WTC11 (cell line): Measurements from ENCODE around the gene SRGAP1. TPM values are rescaled to one million over a fixed set of nuclear protein-coding genes. Genes with fewer than 3 reads are reported as not detected.

ENCODE experiments used
- ATAC-seq: fragments of 200-7000 bp; cut with Tn5 transposase; 2 replicates; pipeline ENCODE4 v1.10.0; 2021; ENCODE audit warnings: mild to moderate bottlenecking, moderate library complexity
- CTCF ChIA-PET: fragments of 300-600 bp; sonication (Branson Sonifier 250); formaldehyde crosslinking; loops from one replicate; lab custom pipeline; 2021; ENCODE audit warnings: antibody characterized with exemption; lab: Charles Lee
- POLR2A ChIA-PET: fragments of 350-600 bp; sonication (Branson Sonifier 250); formaldehyde crosslinking; loops from one replicate; lab custom pipeline; 2021; ENCODE audit warnings: antibody characterized with exemption; lab: Charles Lee
- DNase-seq: peaks from one replicate; pipeline ENCODE4 v3.0.0; 2021; ENCODE audit warnings: low spot score
- H3K27ac Mint-ChIP-seq: 2 replicates; pipeline ENCODE4 v1.8.0; 2021; ENCODE audit warnings: mixed read lengths
- H3K27me3 Mint-ChIP-seq: 2 replicates; pipeline ENCODE4 v1.8.0; 2021; ENCODE audit warnings: low read depth, mild to moderate bottlenecking, moderate library complexity, mixed read lengths
- H3K36me3 Mint-ChIP-seq: 2 replicates; pipeline ENCODE4 v1.8.0; 2021; ENCODE audit warnings: mixed read lengths
- H3K4me1 Mint-ChIP-seq: 2 replicates; pipeline ENCODE4 v1.8.0; 2022; ENCODE audit warnings: mixed read lengths
- H3K4me3 Mint-ChIP-seq: 2 replicates; pipeline ENCODE4 v1.8.0; 2021; ENCODE audit warnings: mild to moderate bottlenecking, moderate library complexity, mixed read lengths
- H3K9me3 Mint-ChIP-seq: 2 replicates; pipeline ENCODE4 v1.8.0; 2021; ENCODE audit warnings: mixed read lengths
- ATF1 ChIP-seq: sonication (generic); formaldehyde crosslinking; IDR thresholded peaks from 2 replicates; pipeline ENCODE4 v1.8.1; 2023; ENCODE audit warnings: mild to moderate bottlenecking, moderate library complexity, missing genetic modification reagents
- ATF6 ChIP-seq: sonication (generic); formaldehyde crosslinking; IDR thresholded peaks from 2 replicates; pipeline ENCODE4 v1.8.1; 2023; ENCODE audit warnings: mild to moderate bottlenecking, missing genetic modification reagents
- CBFB ChIP-seq: sonication (generic); formaldehyde crosslinking; IDR thresholded peaks from 2 replicates; pipeline ENCODE4 v1.8.1; 2022; ENCODE audit warnings: mild to moderate bottlenecking, low read depth, missing genetic modification reagents
- CREB1 ChIP-seq: sonication (generic); formaldehyde crosslinking; IDR thresholded peaks from 2 replicates; pipeline ENCODE4 v1.8.0; 2023; ENCODE audit warnings: mild to moderate bottlenecking, missing genetic modification reagents
- EMX1 ChIP-seq: fragments of 250-450 bp; sonication (Bioruptor Pico); IDR thresholded peaks from 2 replicates; pipeline ENCODE4 v1.8.0; 2021; ENCODE audit warnings: mild to moderate bottlenecking
- FOXK1 ChIP-seq: sonication (generic); formaldehyde crosslinking; IDR thresholded peaks from 2 replicates; pipeline ENCODE4 v1.8.0; 2022; ENCODE audit warnings: mild to moderate bottlenecking, moderate library complexity, missing genetic modification reagents
- GABPB1 ChIP-seq: sonication (generic); formaldehyde crosslinking; IDR thresholded peaks from 2 replicates; pipeline ENCODE4 v1.8.1; 2023; ENCODE audit warnings: mild to moderate bottlenecking, missing genetic modification reagents
- GTF2I ChIP-seq: fragments of 250-450 bp; sonication (Bioruptor Pico); conservative IDR thresholded peaks from 2 replicates; pipeline ENCODE4 v1.4.0; 2021; ENCODE audit warnings: mild to moderate bottlenecking
- IRF2 ChIP-seq: sonication (generic); formaldehyde crosslinking; IDR thresholded peaks from 2 replicates; pipeline ENCODE4 v1.8.0; 2022; ENCODE audit warnings: low read depth, missing genetic modification reagents, borderline replicate concordance
- MAX ChIP-seq: sonication (generic); formaldehyde crosslinking; IDR thresholded peaks from 2 replicates; pipeline ENCODE4 v1.8.0; 2022; ENCODE audit warnings: mild to moderate bottlenecking, missing genetic modification reagents
- NR1H2 ChIP-seq: sonication (generic); formaldehyde crosslinking; IDR thresholded peaks from 2 replicates; pipeline ENCODE4 v1.9.0; 2021; ENCODE audit warnings: mild to moderate bottlenecking, moderate library complexity, missing genetic modification reagents
- NR2C2 ChIP-seq: sonication (generic); formaldehyde crosslinking; IDR thresholded peaks from 2 replicates; pipeline ENCODE4 v1.8.0; 2022; ENCODE audit warnings: mild to moderate bottlenecking, missing genetic modification reagents
- PRRX2 ChIP-seq: fragments of 250-450 bp; sonication (Bioruptor Pico); IDR thresholded peaks from 2 replicates; pipeline ENCODE4 v1.8.0; 2021; ENCODE audit warnings: mild to moderate bottlenecking
- TCF7 ChIP-seq: sonication (generic); formaldehyde crosslinking; IDR thresholded peaks from 2 replicates; pipeline ENCODE4 v1.8.0; 2022; ENCODE audit warnings: mild to moderate bottlenecking, low read depth, missing genetic modification reagents, moderate library complexity
- ZBTB21 ChIP-seq: sonication (generic); formaldehyde crosslinking; IDR thresholded peaks from 2 replicates; pipeline ENCODE4 v1.8.1; 2023; ENCODE audit warnings: mild to moderate bottlenecking, missing genetic modification reagents, borderline replicate concordance
- ZNF138 ChIP-seq: sonication (generic); formaldehyde crosslinking; conservative IDR thresholded peaks from 2 replicates; pipeline ENCODE4 v1.8.1; 2022; ENCODE audit warnings: mild to moderate bottlenecking, moderate library complexity, missing genetic modification reagents
- ZNF232 ChIP-seq: sonication (generic); formaldehyde crosslinking; IDR thresholded peaks from 2 replicates; pipeline ENCODE4 v1.8.0; 2022; ENCODE audit warnings: mild to moderate bottlenecking, missing genetic modification reagents
- ZNF317 ChIP-seq: sonication (generic); formaldehyde crosslinking; IDR thresholded peaks from 2 replicates; pipeline ENCODE4 v1.8.1; 2023; ENCODE audit warnings: low read depth, mild to moderate bottlenecking, moderate library complexity, missing genetic modification reagents, borderline replicate concordance
- ZNF396 ChIP-seq: fragments of 250-450 bp; sonication (Bioruptor Pico); IDR thresholded peaks from 2 replicates; pipeline ENCODE4 v1.8.0; 2021; ENCODE audit warnings: mild to moderate bottlenecking, moderate library complexity, borderline replicate concordance
- ZNF423 ChIP-seq: fragments of 250-450 bp; sonication (Bioruptor Pico); IDR thresholded peaks from 2 replicates; pipeline ENCODE4 v2.1.2; 2022; ENCODE audit warnings: mild to moderate bottlenecking, moderate library complexity
- ZNF425 ChIP-seq: fragments of 250-450 bp; sonication (Bioruptor Pico); conservative IDR thresholded peaks from 2 replicates; pipeline ENCODE4 v1.9.0; 2021; ENCODE audit warnings: mild to moderate bottlenecking
- ZNF671 ChIP-seq: fragments of 250-450 bp; sonication (Bioruptor Pico); IDR thresholded peaks from 2 replicates; pipeline ENCODE4 v1.8.0; 2021; ENCODE audit warnings: mild to moderate bottlenecking
- total RNA-seq: library from RNA; stranded (reverse); gene quantifications from 3 replicates; pipeline ENCODE4 v1.2.3, GENCODE V29; 2021
- TF ChIP-seq, protein P1 (sequence below): sonication (generic); formaldehyde crosslinking; IDR thresholded peaks from 2 replicates; pipeline ENCODE4 v1.8.0; 2022; ENCODE audit warnings: mild to moderate bottlenecking, missing genetic modification reagents
- TF ChIP-seq, protein P2 (sequence below): fragments of 250-450 bp; sonication (Bioruptor Pico); IDR thresholded peaks from 2 replicates; pipeline ENCODE4 v1.8.0; 2021; ENCODE audit warnings: mild to moderate bottlenecking
- TF ChIP-seq, protein P3 (sequence below): sonication (generic); formaldehyde crosslinking; IDR thresholded peaks from 2 replicates; pipeline ENCODE4 v1.8.1; 2022; ENCODE audit warnings: missing genetic modification reagents, borderline replicate concordance
- TF ChIP-seq, protein P4 (sequence below): sonication (generic); formaldehyde crosslinking; IDR thresholded peaks from 2 replicates; pipeline ENCODE4 v1.8.0; 2022; ENCODE audit warnings: mild to moderate bottlenecking, missing genetic modification reagents

SRGAP1 gene
- total RNA-seq, 1 experiment from 2014 or later = 10.3 TPM

GRCh38 chr12:63900922-63901793, 56.7 kb downstream of the SRGAP1 start:
- ATAC-seq = no peak
- no peak for DNase-seq
- CTCF ChIA-PET = no interaction called here
- H3K36me3 Mint-ChIP-seq = no peaks in the 10 kb centered on the region
- TF ChIP-seq ZBTB21 (CRISPR knock-in tag) = no peak
- TF ChIP-seq CREB1 (CRISPR knock-in tag) = no peak
- TF ChIP-seq FOXK1 (CRISPR knock-in tag) = no peak
- no peak for TF ChIP-seq GTF2I
- no peak for TF ChIP-seq ZNF671
- no peak for TF ChIP-seq GABPB1
- TF ChIP-seq NR1H2 (CRISPR knock-in tag) = no peak
- TF ChIP-seq NR2C2 (CRISPR knock-in tag) = no peak
- no peak for TF ChIP-seq EMX1 (CRISPR knock-in tag)
- H3K4me1 Mint-ChIP-seq = peaks cover 33% of the 10 kb centered on the region
- no peak overlapping the region for H3K4me3 Mint-ChIP-seq
- peak overlapping the region; percentile 24; the same call in 1 of the 2 replicates for H3K27ac Mint-ChIP-seq
- POLR2A ChIA-PET = interaction anchor here (0.5 kb wide), 1 partner anchor 119 kb away, joined by 3 read pairs; no protein-coding TSS in a partner anchor
- H3K27me3 Mint-ChIP-seq = no peaks in the 10 kb centered on the region
- H3K9me3 Mint-ChIP-seq = no peaks in the 10 kb centered on the region

DNA sequence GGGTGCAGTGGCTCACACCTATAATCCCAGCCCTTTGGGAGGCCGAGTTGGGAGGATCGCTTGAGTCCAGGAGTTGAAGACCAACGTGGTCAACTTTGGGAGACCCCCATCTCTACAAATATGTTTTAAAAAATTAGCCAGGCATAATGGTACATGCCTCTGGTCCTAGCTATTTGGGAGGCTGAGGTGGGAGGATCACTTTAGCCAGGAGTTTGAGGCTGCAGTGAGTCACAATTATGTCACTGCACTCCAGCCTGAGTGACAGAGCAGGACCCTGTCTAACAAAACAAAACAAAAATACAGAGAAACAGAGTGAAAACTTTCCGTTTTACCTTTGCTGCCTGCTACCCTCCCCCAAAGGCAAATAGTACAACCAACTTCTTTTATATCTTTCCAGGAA, 60.2 kb downstream of the SRGAP1 start:
- ATAC-seq (no peak), DNase-seq (no peak)
- ChIA-PET POLR2A (no interaction called here), CTCF (no interaction called here)
- Mint-ChIP-seq H3K36me3 (peaks cover 3% of the 10 kb centered on the region; the same call in 1 of the 2 replicates), H3K4me1 (peaks cover 3% of the 10 kb centered on the region), H3K9me3 (peaks cover 3% of the 10 kb centered on the region; the same call in 1 of the 2 replicates), H3K27ac (no peak overlapping the region), H3K4me3 (no peak overlapping the region), H3K27me3 (no peaks in the 10 kb centered on the region)
- no peak for TF ChIP-seq ATF1
- TF ChIP-seq TCF7 (CRISPR knock-in tag) = no peak
- no peak for TF ChIP-seq ZNF425
- TF ChIP-seq IRF2 (CRISPR knock-in tag) = no peak
- no peak for TF ChIP-seq ZNF138 (CRISPR knock-in tag)
- TF ChIP-seq, protein P1, sequence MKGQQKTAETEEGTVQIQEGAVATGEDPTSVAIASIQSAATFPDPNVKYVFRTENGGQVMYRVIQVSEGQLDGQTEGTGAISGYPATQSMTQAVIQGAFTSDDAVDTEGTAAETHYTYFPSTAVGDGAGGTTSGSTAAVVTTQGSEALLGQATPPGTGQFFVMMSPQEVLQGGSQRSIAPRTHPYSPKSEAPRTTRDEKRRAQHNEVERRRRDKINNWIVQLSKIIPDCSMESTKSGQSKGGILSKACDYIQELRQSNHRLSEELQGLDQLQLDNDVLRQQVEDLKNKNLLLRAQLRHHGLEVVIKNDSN = no peak
- no peak for TF ChIP-seq ATF6 (CRISPR knock-in tag)
- no peak for TF ChIP-seq CBFB (CRISPR knock-in tag)
- TF ChIP-seq ZNF232 (CRISPR knock-in tag) = no peak
- no peak for TF ChIP-seq PRRX2
- TF ChIP-seq ZNF317 = no peak
- TF ChIP-seq ZNF423 (CRISPR knock-in tag) = no peak
- TF ChIP-seq MAX (CRISPR knock-in tag) = no peak
- TF ChIP-seq, protein P2, sequence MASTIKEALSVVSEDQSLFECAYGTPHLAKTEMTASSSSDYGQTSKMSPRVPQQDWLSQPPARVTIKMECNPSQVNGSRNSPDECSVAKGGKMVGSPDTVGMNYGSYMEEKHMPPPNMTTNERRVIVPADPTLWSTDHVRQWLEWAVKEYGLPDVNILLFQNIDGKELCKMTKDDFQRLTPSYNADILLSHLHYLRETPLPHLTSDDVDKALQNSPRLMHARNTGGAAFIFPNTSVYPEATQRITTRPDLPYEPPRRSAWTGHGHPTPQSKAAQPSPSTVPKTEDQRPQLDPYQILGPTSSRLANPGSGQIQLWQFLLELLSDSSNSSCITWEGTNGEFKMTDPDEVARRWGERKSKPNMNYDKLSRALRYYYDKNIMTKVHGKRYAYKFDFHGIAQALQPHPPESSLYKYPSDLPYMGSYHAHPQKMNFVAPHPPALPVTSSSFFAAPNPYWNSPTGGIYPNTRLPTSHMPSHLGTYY (CRISPR knock-in tag) = no peak
- no peak for TF ChIP-seq ZNF396 (CRISPR knock-in tag)
- TF ChIP-seq, protein P3, sequence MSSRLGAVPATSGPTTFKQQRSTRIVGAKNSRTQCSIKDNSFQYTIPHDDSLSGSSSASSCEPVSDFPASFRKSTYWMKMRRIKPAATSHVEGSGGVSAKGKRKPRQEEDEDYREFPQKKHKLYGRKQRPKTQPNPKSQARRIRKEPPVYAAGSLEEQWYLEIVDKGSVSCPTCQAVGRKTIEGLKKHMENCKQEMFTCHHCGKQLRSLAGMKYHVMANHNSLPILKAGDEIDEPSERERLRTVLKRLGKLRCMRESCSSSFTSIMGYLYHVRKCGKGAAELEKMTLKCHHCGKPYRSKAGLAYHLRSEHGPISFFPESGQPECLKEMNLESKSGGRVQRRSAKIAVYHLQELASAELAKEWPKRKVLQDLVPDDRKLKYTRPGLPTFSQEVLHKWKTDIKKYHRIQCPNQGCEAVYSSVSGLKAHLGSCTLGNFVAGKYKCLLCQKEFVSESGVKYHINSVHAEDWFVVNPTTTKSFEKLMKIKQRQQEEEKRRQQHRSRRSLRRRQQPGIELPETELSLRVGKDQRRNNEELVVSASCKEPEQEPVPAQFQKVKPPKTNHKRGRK = no peak
- TF ChIP-seq, protein P4, sequence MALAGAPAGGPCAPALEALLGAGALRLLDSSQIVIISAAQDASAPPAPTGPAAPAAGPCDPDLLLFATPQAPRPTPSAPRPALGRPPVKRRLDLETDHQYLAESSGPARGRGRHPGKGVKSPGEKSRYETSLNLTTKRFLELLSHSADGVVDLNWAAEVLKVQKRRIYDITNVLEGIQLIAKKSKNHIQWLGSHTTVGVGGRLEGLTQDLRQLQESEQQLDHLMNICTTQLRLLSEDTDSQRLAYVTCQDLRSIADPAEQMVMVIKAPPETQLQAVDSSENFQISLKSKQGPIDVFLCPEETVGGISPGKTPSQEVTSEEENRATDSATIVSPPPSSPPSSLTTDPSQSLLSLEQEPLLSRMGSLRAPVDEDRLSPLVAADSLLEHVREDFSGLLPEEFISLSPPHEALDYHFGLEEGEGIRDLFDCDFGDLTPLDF (CRISPR knock-in tag) = no peak
